Thoracic aorta (tissue), 2 donors: Measurements from ENCODE around the gene RBM47. TPM values are rescaled to one million over a fixed set of nuclear protein-coding genes. Genes with fewer than 3 reads are reported as not detected.

ENCODE experiments used
- ATAC-seq: fragments of 150-250 bp; one replicate; pipeline ENCODE4 v1.8.0; 2017; ENCODE audit warnings: low read depth; ENCODE audit not compliant: insufficient number of reproducible peaks, low FRiP score
- DNase-seq: peaks from one replicate; pipeline ENCODE4 v3.0.0-alpha.2; 2020; ENCODE audit warnings: low spot score
- H3K27ac ChIP-seq, 2 donors: fragments of 200-600 bp; sonication (generic); 1 replicate in 1 of 2; 2 replicates in 1 of 2; pipeline ENCODE4 v1.5.1; 2016; ENCODE audit warnings: mild to moderate bottlenecking in 2 of 2, moderate library complexity in 2 of 2
- H3K27me3 ChIP-seq: fragments of 200-600 bp; sonication (generic); replicated peaks from 2 replicates; pipeline ENCODE4 v1.6.0; 2016; ENCODE audit warnings: mild to moderate bottlenecking; ENCODE audit not compliant: insufficient read depth
- H3K36me3 ChIP-seq: fragments of 200-600 bp; sonication (generic); one replicate; pipeline ENCODE4 v1.5.1; 2016
- H3K4me1 ChIP-seq, 2 donors: fragments of 200-600 bp; sonication (generic); 1 replicate in 1 of 2; 2 replicates in 1 of 2; pipeline versions ENCODE4 v1.5.1 to v1.6.0; 2016; ENCODE audit warnings: low read depth in 2 of 2, mild to moderate bottlenecking in 1 of 2; ENCODE audit not compliant: control insufficient read depth in 1 of 2
- H3K4me3 ChIP-seq: fragments of 200-600 bp; sonication (generic); 2 replicates; pipeline ENCODE4 v1.5.1; 2016; ENCODE audit warnings: mild to moderate bottlenecking
- H3K9me3 ChIP-seq: fragments of 200-600 bp; sonication (generic); 2 replicates; pipeline ENCODE4 v1.5.1; 2016
- total RNA-seq, 2 donors: library from RNA; depleted of rRNA; stranded (reverse); fragments of >200 nt; gene quantifications; one replicate each; pipeline versions ENCODE4 v1.1.0 to v1.2.3, GENCODE V29; 2016
- TF ChIP-seq, protein P1 (sequence below): fragments of 200-600 bp; sonication (generic); IDR thresholded peaks from one replicate; pipeline ENCODE4 v1.5.1; 2019; ENCODE audit warnings: antibody characterized with exemption

The RBM47 gene
- total RNA-seq, 2 donors from 2014 or later, result 31.5 to 56.7 TPM

DNA sequence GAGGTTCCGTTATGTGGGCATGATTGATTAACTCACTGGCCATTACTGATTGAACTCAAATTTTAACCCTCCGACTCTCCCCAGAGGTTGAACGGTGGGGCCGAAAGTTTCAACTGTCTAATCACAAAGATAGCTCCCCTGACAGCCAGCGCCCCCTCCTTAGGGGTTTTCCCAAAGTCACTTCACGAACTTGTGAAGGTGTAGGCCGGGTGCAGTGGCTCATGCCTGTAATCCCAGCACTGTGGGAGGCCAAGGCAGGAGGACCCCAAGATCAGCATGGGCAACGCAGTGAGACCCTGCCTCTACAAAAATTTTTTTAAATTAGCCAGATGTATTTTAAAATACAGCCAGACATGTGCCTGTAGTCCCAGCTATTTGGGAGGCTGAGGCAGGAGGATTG, 39.8 kb upstream of the RBM47 start:
- no peaks in the 10 kb centered on the region for H3K4me1 ChIP-seq
- no peaks in the 10 kb centered on the region for H3K9me3 ChIP-seq
- no peak overlapping the region for H3K4me3 ChIP-seq
- TF ChIP-seq, protein P1, sequence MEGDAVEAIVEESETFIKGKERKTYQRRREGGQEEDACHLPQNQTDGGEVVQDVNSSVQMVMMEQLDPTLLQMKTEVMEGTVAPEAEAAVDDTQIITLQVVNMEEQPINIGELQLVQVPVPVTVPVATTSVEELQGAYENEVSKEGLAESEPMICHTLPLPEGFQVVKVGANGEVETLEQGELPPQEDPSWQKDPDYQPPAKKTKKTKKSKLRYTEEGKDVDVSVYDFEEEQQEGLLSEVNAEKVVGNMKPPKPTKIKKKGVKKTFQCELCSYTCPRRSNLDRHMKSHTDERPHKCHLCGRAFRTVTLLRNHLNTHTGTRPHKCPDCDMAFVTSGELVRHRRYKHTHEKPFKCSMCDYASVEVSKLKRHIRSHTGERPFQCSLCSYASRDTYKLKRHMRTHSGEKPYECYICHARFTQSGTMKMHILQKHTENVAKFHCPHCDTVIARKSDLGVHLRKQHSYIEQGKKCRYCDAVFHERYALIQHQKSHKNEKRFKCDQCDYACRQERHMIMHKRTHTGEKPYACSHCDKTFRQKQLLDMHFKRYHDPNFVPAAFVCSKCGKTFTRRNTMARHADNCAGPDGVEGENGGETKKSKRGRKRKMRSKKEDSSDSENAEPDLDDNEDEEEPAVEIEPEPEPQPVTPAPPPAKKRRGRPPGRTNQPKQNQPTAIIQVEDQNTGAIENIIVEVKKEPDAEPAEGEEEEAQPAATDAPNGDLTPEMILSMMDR, result no peak
- no peak for ATAC-seq
- H3K27me3 ChIP-seq, result no peaks in the 10 kb centered on the region
- no peaks in the 10 kb centered on the region for H3K36me3 ChIP-seq
- no peak for DNase-seq
- no peak overlapping the region for H3K27ac ChIP-seq

DNA sequence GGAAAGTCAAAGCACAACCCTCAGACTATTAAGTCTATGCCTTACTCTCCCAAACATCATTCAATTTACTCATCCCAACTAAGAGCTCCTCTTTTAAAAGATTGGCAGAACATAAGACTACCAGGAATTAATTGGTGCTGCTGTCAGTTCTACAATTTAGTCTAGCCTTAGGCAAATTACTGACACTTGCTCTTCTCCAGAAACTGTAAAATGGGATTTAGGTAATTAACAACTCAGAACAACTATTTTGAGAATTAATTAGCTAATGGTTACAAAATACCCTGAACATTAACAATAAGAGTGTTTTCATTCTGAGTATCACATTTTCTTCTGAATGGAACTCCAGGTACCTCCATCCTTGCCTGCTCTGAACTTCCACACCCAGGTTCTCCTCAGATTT, 36.2 kb upstream of the RBM47 start:
- Histone ChIP-seq H3K36me3 (no peaks in the 10 kb centered on the region), H3K27me3 (no peaks in the 10 kb centered on the region), H3K27ac (no peak overlapping the region), H3K4me3 (no peak overlapping the region), H3K4me1 (peaks cover 0 to 8% of the 10 kb centered on the region in 2 donors), H3K9me3 (no peaks in the 10 kb centered on the region)
- no peak for ATAC-seq
- no peak for DNase-seq
- TF ChIP-seq, protein P1, result no peak

DNA sequence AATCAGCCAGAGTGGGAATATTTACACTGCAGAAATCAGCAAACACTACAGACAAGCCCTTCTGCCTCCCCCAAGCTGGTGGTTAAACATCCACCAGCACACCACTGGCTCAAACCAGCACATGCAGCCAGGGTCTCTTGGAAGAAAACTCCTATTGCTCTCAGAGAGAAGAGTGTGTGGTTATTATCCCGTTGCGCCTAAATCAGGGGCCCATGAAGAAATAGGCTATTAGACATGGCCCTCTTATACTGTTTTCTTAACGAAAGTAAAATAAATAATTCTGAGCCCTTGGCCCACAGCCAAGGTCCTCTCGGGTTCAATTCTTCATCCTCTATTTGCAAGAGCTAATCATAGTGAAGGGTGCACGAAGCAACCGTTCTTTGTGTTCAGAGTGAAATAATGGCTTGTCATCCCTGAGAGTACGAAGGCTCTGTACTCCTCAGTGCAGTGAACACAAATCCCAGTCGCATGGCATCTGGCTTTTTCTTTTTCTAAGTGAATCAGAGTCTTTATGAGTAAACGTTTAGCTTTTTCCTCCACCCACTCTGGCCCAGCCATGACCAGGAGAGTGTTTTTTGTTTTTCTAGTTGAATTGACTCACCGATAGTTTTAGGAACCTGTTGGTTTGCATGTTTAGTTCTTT, 33.4 kb upstream of the RBM47 start:
- no peak overlapping the region for H3K4me3 ChIP-seq
- no peaks in the 10 kb centered on the region for H3K27me3 ChIP-seq
- ATAC-seq (no peak), DNase-seq (no peak)
- peaks cover 0 to 8% of the 10 kb centered on the region in 2 donors for H3K4me1 ChIP-seq
- H3K9me3 ChIP-seq, result no peaks in the 10 kb centered on the region
- no peaks in the 10 kb centered on the region for H3K36me3 ChIP-seq
- no peak overlapping the region for H3K27ac ChIP-seq
- TF ChIP-seq, protein P1, result no peak

DNA sequence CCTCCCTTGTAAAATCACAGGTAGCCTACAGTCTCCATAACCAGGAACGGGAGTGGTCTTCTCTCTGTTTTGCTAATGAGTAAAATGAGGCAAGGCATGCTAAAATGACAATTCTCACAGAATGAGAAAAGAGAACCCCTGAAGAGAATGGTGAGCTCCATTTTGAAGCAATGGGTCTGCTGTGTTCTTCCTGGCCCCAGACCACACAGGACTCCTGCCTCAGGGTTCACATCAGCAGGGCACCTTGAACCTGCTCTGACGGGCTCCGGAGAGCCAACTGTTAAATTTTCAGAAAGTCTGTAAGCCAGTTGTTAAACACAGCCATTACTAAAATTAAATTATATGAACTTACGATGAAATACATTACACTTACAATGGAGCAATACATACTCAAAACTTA, 32.1 kb upstream of the RBM47 start:
- H3K4me1 ChIP-seq, result peaks cover 0 to 8% of the 10 kb centered on the region in 2 donors
- H3K4me3 ChIP-seq, result no peak overlapping the region
- ATAC-seq (no peak), DNase-seq (no peak)
- H3K36me3 ChIP-seq, result no peaks in the 10 kb centered on the region
- H3K27me3 ChIP-seq, result no peaks in the 10 kb centered on the region
- H3K9me3 ChIP-seq, result no peaks in the 10 kb centered on the region
- H3K27ac ChIP-seq, result no peak overlapping the region
- TF ChIP-seq, protein P1, result no peak

DNA sequence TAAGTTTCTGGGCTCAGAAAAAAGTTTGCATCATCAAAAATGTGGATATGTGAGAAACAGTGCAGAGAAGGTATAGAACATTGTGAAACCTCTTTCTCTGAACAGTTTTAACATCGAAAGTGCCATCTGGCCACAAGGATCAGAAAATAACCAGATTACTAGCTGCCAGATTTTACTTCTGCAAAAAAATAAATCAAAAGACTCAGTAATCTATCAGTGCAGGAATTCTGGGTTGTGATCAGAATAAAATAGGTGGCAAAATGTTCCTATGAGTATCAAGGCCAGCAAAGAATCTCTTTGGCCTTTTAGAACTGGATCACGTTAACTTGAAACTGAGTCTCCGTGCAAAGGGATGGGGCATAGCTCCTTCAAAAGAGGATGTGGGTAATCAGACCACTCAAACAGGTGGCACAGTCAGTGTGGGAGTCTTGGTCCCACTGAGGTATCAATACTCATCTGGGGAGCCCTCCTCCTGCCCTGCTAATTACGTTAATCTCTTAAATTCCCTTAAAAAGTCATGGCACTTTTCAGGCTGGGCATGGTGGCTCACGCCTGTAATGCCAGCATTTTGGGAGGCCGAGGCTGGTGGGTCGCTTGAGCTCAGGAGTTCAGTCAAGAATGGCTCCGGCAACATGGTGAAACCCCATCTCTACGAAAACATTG, 26.7 kb upstream of the RBM47 start:
- Histone ChIP-seq H3K9me3 (no peaks in the 10 kb centered on the region), H3K27ac (no peak overlapping the region), H3K36me3 (no peaks in the 10 kb centered on the region), H3K4me3 (no peak overlapping the region), H3K4me1 (no peaks in the 10 kb centered on the region), H3K27me3 (no peaks in the 10 kb centered on the region)
- ATAC-seq, result no peak
- TF ChIP-seq, protein P1, result no peak
- DNase-seq, result no peak
